CD14-positive monocyte (primary cell): Measurements from ENCODE around the gene AATK. TPM values are rescaled to one million over a fixed set of nuclear protein-coding genes. Genes with fewer than 3 reads are reported as not detected.

ENCODE experiments used
- DNase-seq, 3 donors: peaks; one replicate each; pipeline ENCODE4 v3.0.0-alpha.2; 2011 to 2022
- H2AFZ ChIP-seq: 2 replicates; pipeline ENCODE4 v1.6.0; 2012; ENCODE audit warnings: mild to moderate bottlenecking, low read depth, low read length, inconsistent platforms; ENCODE audit not compliant: insufficient read depth, poor library complexity, severe bottlenecking
- H3K27ac ChIP-seq, 2 donors: 1 replicate in 1 of 2; 2 replicates in 1 of 2; pipeline ENCODE4 v1.5.1; 2012 to 2013; ENCODE audit warnings: low read length in 2 of 2, control low read depth in 1 of 2, inconsistent platforms in 1 of 2, low read depth in 1 of 2, mild to moderate bottlenecking in 1 of 2
- H3K27me3 ChIP-seq, 2 donors: one replicate each; pipeline versions ENCODE4 v1.6.0 to v1.6.1; 2011 to 2013; ENCODE audit warnings: low read length in 2 of 2; ENCODE audit not compliant: control insufficient read depth in 2 of 2, insufficient read depth in 2 of 2
- H3K36me3 ChIP-seq, 2 donors: replicated peaks in 1 of 2; 1 replicate in 1 of 2; 2 replicates in 1 of 2; pipeline versions ENCODE4 v1.5.1 to v1.6.1; 2012 to 2013; ENCODE audit warnings: low read length in 2 of 2, control low read depth in 1 of 2, inconsistent platforms in 1 of 2, mild to moderate bottlenecking in 1 of 2; ENCODE audit not compliant: insufficient read depth in 2 of 2, control insufficient read depth in 1 of 2
- H3K4me1 ChIP-seq, 2 donors: 1 replicate in 1 of 2; 2 replicates in 1 of 2; pipeline versions ENCODE4 v1.5.1 to v1.6.1; 2012 to 2013; ENCODE audit warnings: low read length in 2 of 2, control low read depth in 1 of 2, inconsistent platforms in 1 of 2, mild to moderate bottlenecking in 1 of 2, moderate library complexity in 1 of 2; ENCODE audit not compliant: insufficient read depth in 2 of 2, control insufficient read depth in 1 of 2
- H3K4me2 ChIP-seq: replicated peaks from 2 replicates; pipeline ENCODE3; 2012; ENCODE audit warnings: low read length, moderate library complexity, mild to moderate bottlenecking; ENCODE audit not compliant: poor library complexity, severe bottlenecking; ENCODE audit errors: extremely low read depth
- H3K4me3 ChIP-seq, 3 experiments: fragments of 200-600 bp in 1 of 3; sonication (generic) in 1 of 3; replicated peaks in 1 of 3; 1 replicate in 2 of 3; 2 replicates in 1 of 3; pipeline ENCODE4 v1.5.1; 2011 to 2013; ENCODE audit warnings: low read length in 3 of 3, mild to moderate bottlenecking in 3 of 3, control low read depth in 2 of 3, low read depth in 2 of 3, inconsistent platforms in 1 of 3, moderate library complexity in 1 of 3
- H3K79me2 ChIP-seq: 2 replicates; pipeline ENCODE4 v1.6.0; 2012; ENCODE audit warnings: mild to moderate bottlenecking, control low read depth, inconsistent platforms, low read length, moderate library complexity; ENCODE audit not compliant: insufficient read depth
- H3K9ac ChIP-seq: 2 replicates; pipeline ENCODE4 v1.6.0; 2017; ENCODE audit warnings: low read length, mild to moderate bottlenecking; ENCODE audit not compliant: insufficient read depth, poor library complexity, severe bottlenecking
- H3K9me3 ChIP-seq, 2 donors: replicated peaks in 1 of 2; 1 replicate in 1 of 2; 2 replicates in 1 of 2; pipeline versions ENCODE4 v1.5.1 to v1.6.1; 2012 to 2013; ENCODE audit warnings: low read length in 2 of 2, control low read depth in 1 of 2; ENCODE audit not compliant: control insufficient read depth in 1 of 2, insufficient read depth in 1 of 2
- H4K20me1 ChIP-seq: 2 replicates; pipeline ENCODE4 v1.6.0; 2012; ENCODE audit warnings: mild to moderate bottlenecking, low read length, control low read depth, moderate library complexity; ENCODE audit not compliant: insufficient read depth
- H3K27ac Mint-ChIP-seq, 7 donors: one replicate each; pipeline ENCODE4 v1.8.0; 2020; ENCODE audit warnings: mild to moderate bottlenecking in 7 of 7, mixed read lengths in 7 of 7, moderate library complexity in 6 of 7, inconsistent platforms in 2 of 7
- H3K27me3 Mint-ChIP-seq, 3 donors: one replicate each; pipeline ENCODE4 v1.8.0; 2021 to 2022; ENCODE audit warnings: low read depth in 3 of 3, mild to moderate bottlenecking in 3 of 3, mixed read lengths in 3 of 3, moderate library complexity in 3 of 3, inconsistent platforms in 1 of 3
- H3K36me3 Mint-ChIP-seq, 2 donors: one replicate each; pipeline ENCODE4 v1.8.0; 2020; ENCODE audit warnings: mixed read lengths in 2 of 2, inconsistent platforms in 1 of 2, mild to moderate bottlenecking in 1 of 2
- H3K4me1 Mint-ChIP-seq: one replicate; pipeline ENCODE4 v1.8.0; 2020; ENCODE audit warnings: mild to moderate bottlenecking, mixed read lengths
- H3K4me3 Mint-ChIP-seq, 2 donors: one replicate each; pipeline ENCODE4 v1.8.0; 2020; ENCODE audit warnings: mild to moderate bottlenecking in 2 of 2, mixed read lengths in 2 of 2, moderate library complexity in 1 of 2
- H3K9me3 Mint-ChIP-seq, 7 donors: one replicate each; pipeline ENCODE4 v1.8.0; 2020 to 2022; ENCODE audit warnings: mixed read lengths in 7 of 7, mild to moderate bottlenecking in 6 of 7, moderate library complexity in 6 of 7, inconsistent platforms in 2 of 7
- WGBS: methylation state at CpG from one replicate; pipeline ENCODE4 v1.1.5; 2013; ENCODE audit warnings: missing lambda C conversion rate; ENCODE audit not compliant: insufficient coverage; 5-methylcytosine and 5-hydroxymethylcytosine counted together
- intact Hi-C, 2 donors: fragments of 100-400 bp; cut with micrococcal nuclease; formaldehyde crosslinking; loops; one replicate each; pipeline versions ENCODE4 v1.15.0 to v1.15.1; 2023
- polyA plus RNA-seq, 3 donors: library from polyadenylated mRNA; depleted of rRNA in 1 of 3; unstranded in 2 of 3; stranded (reverse) in 1 of 3; fragments of 300-500 nt in 2 of 3; fragments of >200 nt in 1 of 3; fragmentation: Illumina TruSeq in 2 of 3; gene quantifications; 1 replicate in 2 of 3; 2 replicates in 1 of 3; pipeline ENCODE4 v1.2.3, GENCODE V29; 2012 to 2021
- TF ChIP-seq, protein P1 (sequence below): fragments of 200-600 bp; IDR thresholded peaks from one replicate; pipeline ENCODE4 v1.8.0; 2022; ENCODE audit warnings: antibody characterized with exemption, mild to moderate bottlenecking

AATK gene
- polyA plus RNA-seq, 3 donors = 0.93 to 15.3 (median 2.0) TPM

DNA sequence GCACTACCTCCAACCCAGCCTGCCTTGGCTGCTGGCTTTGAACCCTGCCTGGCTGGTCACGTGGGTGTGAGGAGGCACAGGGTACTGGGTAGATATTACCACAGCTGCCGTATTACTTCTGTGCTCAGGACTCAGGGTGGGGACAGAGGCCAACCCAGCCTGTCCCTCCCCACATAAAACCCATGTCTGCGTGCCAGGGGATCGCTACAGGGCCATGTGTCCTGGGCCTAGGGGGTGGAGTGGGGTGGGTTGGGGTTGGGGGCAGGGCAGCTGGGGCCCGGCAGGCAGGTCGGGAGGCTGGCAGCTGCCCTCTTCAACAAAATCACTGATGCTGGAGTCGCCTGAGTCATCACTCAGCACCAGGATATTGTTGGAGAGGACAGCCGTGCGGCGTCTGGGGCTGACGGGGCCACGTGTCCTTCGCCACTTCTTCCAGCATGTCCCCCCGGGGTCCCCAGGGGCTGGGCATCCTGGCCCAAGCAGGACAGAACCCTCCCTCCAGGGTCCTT, 40.4 kb downstream of the AATK start:
- H3K27ac Mint-ChIP-seq = no peak overlapping the region
- no peak overlapping the region for H3K4me2 ChIP-seq
- no peak overlapping the region for H3K9ac ChIP-seq
- H3K9me3 Mint-ChIP-seq = peaks cover 0 to 4% (median 0%) of the 10 kb centered on the region in 7 donors
- no peaks in the 10 kb centered on the region for H3K79me2 ChIP-seq
- H3K4me3 Mint-ChIP-seq = no peak overlapping the region
- peaks cover 0 to 4% (median 0%) of the 10 kb centered on the region in 3 donors for H3K27me3 Mint-ChIP-seq
- H3K4me1 ChIP-seq = no peaks in the 10 kb centered on the region
- WGBS = 97% methylated on average over 10 of the region's 14 CpGs
- peaks cover 15 to 18% of the 10 kb centered on the region in 2 donors for H3K36me3 ChIP-seq
- no peaks in the 10 kb centered on the region for H3K4me1 Mint-ChIP-seq
- no peak overlapping the region for H2AFZ ChIP-seq
- no peak overlapping the region for H3K27ac ChIP-seq
- TF ChIP-seq, protein P1, sequence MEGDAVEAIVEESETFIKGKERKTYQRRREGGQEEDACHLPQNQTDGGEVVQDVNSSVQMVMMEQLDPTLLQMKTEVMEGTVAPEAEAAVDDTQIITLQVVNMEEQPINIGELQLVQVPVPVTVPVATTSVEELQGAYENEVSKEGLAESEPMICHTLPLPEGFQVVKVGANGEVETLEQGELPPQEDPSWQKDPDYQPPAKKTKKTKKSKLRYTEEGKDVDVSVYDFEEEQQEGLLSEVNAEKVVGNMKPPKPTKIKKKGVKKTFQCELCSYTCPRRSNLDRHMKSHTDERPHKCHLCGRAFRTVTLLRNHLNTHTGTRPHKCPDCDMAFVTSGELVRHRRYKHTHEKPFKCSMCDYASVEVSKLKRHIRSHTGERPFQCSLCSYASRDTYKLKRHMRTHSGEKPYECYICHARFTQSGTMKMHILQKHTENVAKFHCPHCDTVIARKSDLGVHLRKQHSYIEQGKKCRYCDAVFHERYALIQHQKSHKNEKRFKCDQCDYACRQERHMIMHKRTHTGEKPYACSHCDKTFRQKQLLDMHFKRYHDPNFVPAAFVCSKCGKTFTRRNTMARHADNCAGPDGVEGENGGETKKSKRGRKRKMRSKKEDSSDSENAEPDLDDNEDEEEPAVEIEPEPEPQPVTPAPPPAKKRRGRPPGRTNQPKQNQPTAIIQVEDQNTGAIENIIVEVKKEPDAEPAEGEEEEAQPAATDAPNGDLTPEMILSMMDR = no peak
- no peaks in the 10 kb centered on the region for H3K9me3 ChIP-seq
- H4K20me1 ChIP-seq = peaks cover 11% of the 10 kb centered on the region
- intact Hi-C loops = no loop called here
- no peak for DNase-seq
- H3K36me3 Mint-ChIP-seq = peaks cover 11 to 20% of the 10 kb centered on the region in 2 donors
- H3K4me3 ChIP-seq = no peak overlapping the region
- no peaks in the 10 kb centered on the region for H3K27me3 ChIP-seq

DNA sequence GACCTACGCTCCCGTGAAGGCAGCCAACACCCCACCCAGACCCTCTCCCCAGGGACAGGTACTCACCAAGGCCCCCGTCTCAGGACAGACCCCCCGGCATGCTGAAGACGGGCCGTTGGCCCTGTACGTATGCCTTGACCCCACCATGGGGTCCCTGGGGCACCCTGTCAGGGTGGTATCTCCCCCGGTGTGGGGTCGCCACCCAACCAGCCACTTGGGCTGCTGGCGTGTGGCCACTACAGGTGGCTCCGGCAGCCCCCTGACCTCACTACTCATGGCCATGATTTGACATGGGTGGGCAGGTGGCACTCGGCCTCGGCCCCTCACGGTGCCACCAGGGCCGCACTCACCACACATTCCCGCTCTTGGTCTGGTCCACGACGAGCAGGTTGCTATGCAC, 41.6 kb downstream of the AATK start:
- no peak overlapping the region for H3K4me3 Mint-ChIP-seq
- Histone ChIP-seq H4K20me1 (peaks cover 14% of the 10 kb centered on the region), H3K4me1 (peaks cover 0 to 1% of the 10 kb centered on the region in 2 donors), H3K4me3 (no peak overlapping the region), H2AFZ (no peak overlapping the region), H3K9me3 (no peaks in the 10 kb centered on the region), H3K27ac (no peak overlapping the region), H3K36me3 (peaks cover 15 to 18% of the 10 kb centered on the region in 2 donors), H3K27me3 (no peaks in the 10 kb centered on the region), H3K79me2 (no peaks in the 10 kb centered on the region), H3K9ac (no peak overlapping the region), H3K4me2 (no peak overlapping the region)
- peaks cover 0 to 4% (median 0%) of the 10 kb centered on the region in 3 donors for H3K27me3 Mint-ChIP-seq
- DNase-seq = no peak
- TF ChIP-seq, protein P1 = no peak
- intact Hi-C loops = no loop called here
- WGBS = 97% methylated on average over 17 of the region's 18 CpGs
- H3K4me1 Mint-ChIP-seq = no peaks in the 10 kb centered on the region
- H3K27ac Mint-ChIP-seq = peak overlapping the region in 2 of 7 donors; percentile 41 to 49
- H3K9me3 Mint-ChIP-seq = peaks cover 0 to 4% (median 0%) of the 10 kb centered on the region in 7 donors
- H3K36me3 Mint-ChIP-seq = peaks cover 10 to 20% of the 10 kb centered on the region in 2 donors
